Omental fat pad (tissue), 4 donors: ENCODE measurements around the gene TBC1D14. TPM values are rescaled to one million over a fixed set of nuclear protein-coding genes. Genes with fewer than 3 reads are reported as not detected.

Experiments used
- ATAC-seq: fragments of 150-250 bp; one replicate; pipeline ENCODE4 v1.9.1; 2016; ENCODE audit warnings: mild to moderate bottlenecking, moderate library complexity; ENCODE audit not compliant: low FRiP score
- DNase-seq: peaks from one replicate; pipeline ENCODE4 v3.0.0-alpha.2; 2019; ENCODE audit warnings: low spot score
- CTCF ChIP-seq, 3 donors: fragments of 450-650 bp; IDR thresholded peaks; one replicate each; pipeline ENCODE4 v1.5.1; 2016 to 2017; ENCODE audit warnings: antibody characterized with exemption in 3 of 3, mild to moderate bottlenecking in 3 of 3, moderate library complexity in 2 of 3
- total RNA-seq, 4 donors: library from RNA; depleted of rRNA; stranded (reverse); fragments of >200 nt; gene quantifications; one replicate each; pipeline ENCODE4 v1.1.0, GENCODE V29; 2016

The TBC1D14 gene
- total RNA-seq, 4 donors from 2014 or later, result 38.0 to 58.2 (median 56.8) TPM

DNA sequence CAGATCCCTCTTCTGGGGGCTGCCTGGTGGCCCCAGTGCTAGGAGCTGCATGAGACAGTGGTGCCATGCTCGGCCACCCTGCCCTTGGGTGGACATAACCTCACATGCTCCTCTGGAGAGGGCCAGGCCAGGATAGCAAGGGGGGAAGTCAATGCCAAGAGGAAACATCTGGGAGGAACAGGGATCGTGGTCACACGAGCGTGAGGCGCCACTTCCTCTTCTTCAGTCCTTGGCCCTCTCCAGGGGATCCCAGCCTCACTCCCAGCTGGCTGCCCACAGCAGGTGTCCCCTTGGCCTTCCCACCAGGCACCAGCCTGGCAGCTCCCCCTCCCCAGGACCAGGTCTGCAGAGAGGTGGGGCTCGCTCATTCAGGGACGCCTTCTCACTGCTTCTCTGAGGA is 28.6 kb downstream of the TBC1D14 start:
- no peak for DNase-seq
- ATAC-seq, result no peak

GRCh38 chr4:6938647-6939271 is 29.1 kb downstream of the TBC1D14 start:
- ATAC-seq, result no peak
- DNase-seq, result no peak
- no peak for TF ChIP-seq CTCF (IDR thresholded peaks at IDR 0.05)

More for the DNA sequence above, 28.6 kb downstream of the TBC1D14 start:
- no peak for TF ChIP-seq CTCF (IDR thresholded peaks at IDR 0.05)

GRCh38 chr4:6939761-6940743 is 30.4 kb downstream of the TBC1D14 start:
- TF ChIP-seq CTCF (IDR thresholded peaks at IDR 0.05), result no peak
- no peak for DNase-seq
- no peak for ATAC-seq

DNA sequence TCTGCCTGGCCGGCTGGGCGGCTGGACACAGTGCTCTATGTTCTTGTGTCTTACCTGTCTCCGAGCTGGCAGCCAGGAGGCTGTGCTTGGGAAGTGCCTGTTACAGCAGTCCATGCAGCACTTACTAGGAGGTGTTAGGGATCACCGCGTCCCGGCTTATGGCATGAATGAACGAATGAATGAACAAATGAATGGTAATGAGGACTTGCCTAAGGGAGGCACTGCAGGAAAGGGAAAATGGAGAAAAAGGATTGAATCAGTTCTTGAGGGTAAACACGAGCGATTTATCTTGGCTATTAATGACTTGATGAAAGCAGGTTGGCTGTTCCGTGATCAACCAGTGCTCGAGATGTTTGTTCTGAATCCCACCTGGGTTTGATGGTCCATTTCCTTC is 31.1 kb downstream of the TBC1D14 start:
- no peak for DNase-seq
- ATAC-seq, result no peak
- TF ChIP-seq CTCF (IDR thresholded peaks at IDR 0.05), result no peak

DNA sequence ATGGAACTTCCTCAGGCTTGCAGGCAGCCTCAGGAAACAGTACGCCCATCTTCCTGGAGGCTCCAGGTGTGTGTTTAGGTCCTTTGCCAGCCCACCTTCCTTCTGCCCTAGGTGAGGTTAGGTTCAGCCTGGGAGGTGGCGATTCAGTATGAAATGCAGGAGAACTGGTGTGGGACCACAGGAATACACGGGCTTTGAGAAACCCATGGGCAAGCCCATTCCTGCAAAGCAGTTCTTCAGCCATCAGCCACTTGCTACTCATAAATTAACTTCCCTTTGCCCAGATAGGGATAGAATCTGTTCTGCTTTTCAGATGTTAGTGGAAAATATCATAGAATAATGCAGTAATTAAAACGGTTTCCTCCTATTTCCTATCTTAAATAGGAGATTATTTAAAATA is 32.2 kb downstream of the TBC1D14 start:
- DNase-seq (no peak), ATAC-seq (no peak)
- no peak for TF ChIP-seq CTCF (IDR thresholded peaks at IDR 0.05)

DNA sequence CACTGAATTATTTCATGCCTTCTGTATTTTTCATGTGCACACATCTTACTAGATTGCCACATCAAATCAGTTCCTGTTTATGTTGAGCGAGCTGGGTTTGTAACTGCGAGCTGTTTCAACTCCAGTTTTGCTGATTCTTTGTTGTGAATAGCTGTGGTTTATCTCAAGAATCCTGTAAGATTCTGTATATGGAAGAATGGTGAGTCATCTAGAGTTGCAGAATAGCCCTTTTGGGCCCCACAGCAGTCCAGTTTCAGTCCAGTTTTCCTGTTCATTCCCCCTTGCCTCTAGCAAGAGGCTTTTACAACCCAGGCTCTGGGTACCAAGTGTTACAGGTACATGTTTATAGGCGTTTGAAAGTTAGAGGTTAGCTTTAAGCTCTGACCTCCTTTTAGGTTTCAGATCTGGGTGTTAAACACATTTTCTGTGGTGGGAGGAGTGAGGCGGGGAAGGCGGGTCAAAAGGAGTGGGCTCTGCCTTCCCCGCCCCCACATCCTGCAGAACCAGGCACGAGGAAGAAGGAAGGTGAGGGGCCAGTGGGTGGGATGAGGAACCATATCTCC is 32.7 kb downstream of the TBC1D14 start:
- peak; percentile 81 for ATAC-seq
- no peak for TF ChIP-seq CTCF (IDR thresholded peaks at IDR 0.05)
- no peak for DNase-seq
